DMS 273 treated with DMSO at 0.1 percent for 48 hours (cell line): Measurements from ENCODE around the gene FGF19.

ENCODE experiments used
- DNase-seq: peaks from one replicate; lab custom pipeline; 2025; lab: John Stamatoyannopoulos, UW

Gene FGF19

GRCh38 chr11:69703768-69704507, at the start of gene FGF19:
FGF19 (minus strand) TSS chr11:69704022; CDS start chr11:69703876, 146 bp downstream.
- DNase-seq: no peak

GRCh38 chr11:69752890-69753289, 49.1 kb upstream of the FGF19 start:
- no peak for DNase-seq

GRCh38 chr11:69750875-69751597, 47.2 kb upstream of the FGF19 start:
- no peak for DNase-seq

GRCh38 chr11:69750108-69750850, 46.5 kb upstream of the FGF19 start:
- DNase-seq: no peak

GRCh38 chr11:69748637-69749036, 44.8 kb upstream of the FGF19 start:
- no peak for DNase-seq

- no peak for DNase-seq
Measured at GRCh38 chr11:69746752-69747742, 43.2 kb upstream of the FGF19 start.

- DNase-seq: no peak
Measured at GRCh38 chr11:69746140-69746539, 42.3 kb upstream of the FGF19 start.

GRCh38 chr11:69745201-69745600, 41.4 kb upstream of the FGF19 start:
- DNase-seq: no peak

GRCh38 chr11:69744435-69744834, 40.6 kb upstream of the FGF19 start:
- DNase-seq: no peak

GRCh38 chr11:69734841-69735240, 31.0 kb upstream of the FGF19 start:
- DNase-seq: no peak

GRCh38 chr11:69734367-69734766, 30.5 kb upstream of the FGF19 start:
- DNase-seq: no peak

- DNase-seq: no peak
Measured at GRCh38 chr11:69732910-69733309, 29.1 kb upstream of the FGF19 start.

GRCh38 chr11:69731110-69731509, 27.3 kb upstream of the FGF19 start:
- DNase-seq: no peak

- no peak for DNase-seq
Measured at GRCh38 chr11:69730500-69730899, 26.7 kb upstream of the FGF19 start.

GRCh38 chr11:69729252-69729651, 25.4 kb upstream of the FGF19 start:
- DNase-seq: no peak

GRCh38 chr11:69727266-69727665, 23.4 kb upstream of the FGF19 start:
- DNase-seq: no peak

- DNase-seq: no peak
Measured at GRCh38 chr11:69726481-69726880, 22.7 kb upstream of the FGF19 start.

GRCh38 chr11:69726019-69726418, 22.2 kb upstream of the FGF19 start:
- no peak for DNase-seq

GRCh38 chr11:69721745-69722144, 17.9 kb upstream of the FGF19 start:
- no peak for DNase-seq

- DNase-seq: no peak
Measured at GRCh38 chr11:69721106-69721505, 17.3 kb upstream of the FGF19 start.

GRCh38 chr11:69718912-69719311, 15.1 kb upstream of the FGF19 start:
- no peak for DNase-seq

GRCh38 chr11:69718147-69718546, 14.3 kb upstream of the FGF19 start:
- no peak for DNase-seq
